IMR-90 (cell line): ENCODE results near the gene MPST. TPM values are rescaled to one million over a fixed set of nuclear protein-coding genes. Genes with fewer than 3 reads are reported as not detected.

Experiments used
- ATAC-seq: fragments of 200-7000 bp; cut with Tn5 transposase; 2 replicates; pipeline ENCODE4 v1.9.1; 2020; ENCODE audit warnings: low read depth, mild to moderate bottlenecking, moderate library complexity
- BruUV-seq: library from RNA; stranded (reverse); fragments of 400-500 nt; replicated peaks from 2 replicates; lab custom pipeline; 2021; lab: Mats Ljungman, UMichigan
- CTCF ChIA-PET: fragments of 300-600 bp; formaldehyde crosslinking; extraction: SDS; loops from one replicate; lab custom pipeline; 2021; ENCODE audit warnings: antibody characterized with exemption; lab: Yijun Ruan, JAX
- POLR2A ChIA-PET: fragments of 300-600 bp; sonication (Branson Sonifier 250); formaldehyde crosslinking; loops from one replicate; lab custom pipeline; 2022; ENCODE audit warnings: antibody characterized with exemption; ENCODE audit not compliant: unreplicated experiment; lab: Charles Lee
- DNase-seq: peaks from one replicate; pipeline ENCODE4 v3.0.0; 2013
- H2AFZ ChIP-seq: replicated peaks from 2 replicates; pipeline ENCODE3; 2013; ENCODE audit warnings: low read length, mild to moderate bottlenecking; ENCODE audit not compliant: poor library complexity
- H2AK5ac ChIP-seq: 2 replicates; pipeline ENCODE4 v1.6.1; 2013; ENCODE audit warnings: low read depth, low read length, inconsistent platforms
- H2AK9ac ChIP-seq: replicated peaks from 2 replicates; pipeline ENCODE3; 2013; ENCODE audit warnings: mild to moderate bottlenecking, low read depth, low read length, moderate library complexity; ENCODE audit not compliant: poor library complexity
- H2BK120ac ChIP-seq: 2 replicates; pipeline ENCODE4 v1.6.1; 2013; ENCODE audit warnings: low read depth, low read length, inconsistent platforms
- H2BK15ac ChIP-seq: 3 replicates; pipeline ENCODE4 v1.6.1; 2013; ENCODE audit warnings: low read depth, low read length, inconsistent platforms
- H2BK20ac ChIP-seq: 2 replicates; pipeline ENCODE4 v1.6.1; 2013; ENCODE audit warnings: low read depth, mild to moderate bottlenecking, inconsistent platforms, low read length, moderate library complexity
- H2BK5ac ChIP-seq: 2 replicates; pipeline ENCODE4 v1.6.1; 2013; ENCODE audit warnings: mild to moderate bottlenecking, low read depth, low read length, inconsistent platforms; ENCODE audit not compliant: poor library complexity, severe bottlenecking
- H3K14ac ChIP-seq: replicated peaks from 2 replicates; pipeline ENCODE4 v1.6.1; 2013; ENCODE audit warnings: low read depth, low read length, inconsistent platforms
- H3K18ac ChIP-seq: 2 replicates; pipeline ENCODE4 v1.6.1; 2013; ENCODE audit warnings: low read depth, low read length, control low read depth
- H3K23ac ChIP-seq: 2 replicates; pipeline ENCODE4 v1.6.1; 2013; ENCODE audit warnings: low read depth, low read length, inconsistent platforms
- H3K27ac ChIP-seq: 2 replicates; pipeline ENCODE4 v1.5.1; 2013; ENCODE audit warnings: mild to moderate bottlenecking, control low read depth, low read length; ENCODE audit not compliant: insufficient read depth
- H3K27me3 ChIP-seq: 2 replicates; pipeline ENCODE4 v1.6.1; 2013; ENCODE audit warnings: low read length; ENCODE audit not compliant: control insufficient read depth, insufficient read depth
- H3K36me3 ChIP-seq: 2 replicates; pipeline ENCODE4 v1.6.1; 2013; ENCODE audit warnings: low read length, mixed read lengths; ENCODE audit not compliant: control insufficient read depth, insufficient read depth
- H3K4ac ChIP-seq: 2 replicates; pipeline ENCODE4 v1.6.1; 2013; ENCODE audit warnings: low read depth, low read length, inconsistent platforms
- H3K4me1 ChIP-seq: 2 replicates; pipeline ENCODE4 v1.6.1; 2013; ENCODE audit warnings: low read length, mixed read lengths; ENCODE audit not compliant: control insufficient read depth, insufficient read depth
- H3K4me2 ChIP-seq: 2 replicates; pipeline ENCODE4 v1.6.1; 2013; ENCODE audit warnings: low read depth, mild to moderate bottlenecking, control low read depth, low read length, moderate library complexity
- H3K4me3 ChIP-seq: 2 replicates; pipeline ENCODE4 v1.5.1; 2013; ENCODE audit warnings: low read depth, mild to moderate bottlenecking, control low read depth, low read length, moderate library complexity; ENCODE audit not compliant: insufficient read depth
- H3K56ac ChIP-seq: 2 replicates; pipeline ENCODE4 v1.6.1; 2013; ENCODE audit warnings: low read length, inconsistent platforms; ENCODE audit not compliant: insufficient read depth; ENCODE audit errors: extremely low read depth
- H3K79me1 ChIP-seq, 2 experiments: 2 replicates each; pipeline ENCODE4 v1.6.1; 2013; ENCODE audit warnings: low read length in 2 of 2, inconsistent platforms in 1 of 2, low read depth in 1 of 2
- H3K9ac ChIP-seq: 2 replicates; pipeline ENCODE4 v1.6.1; 2013; ENCODE audit warnings: low read depth, low read length, control low read depth
- H3K9me1 ChIP-seq: 2 replicates; pipeline ENCODE4 v1.6.1; 2013; ENCODE audit warnings: low read length, inconsistent platforms; ENCODE audit not compliant: insufficient read depth
- H3K9me3 ChIP-seq: 2 replicates; pipeline ENCODE4 v1.6.1; 2013; ENCODE audit warnings: low read length; ENCODE audit not compliant: control insufficient read depth, insufficient read depth
- H4K20me1 ChIP-seq: 2 replicates; pipeline ENCODE4 v1.6.1; 2013; ENCODE audit warnings: low read length, inconsistent platforms; ENCODE audit not compliant: insufficient read depth
- H4K5ac ChIP-seq: 2 replicates; pipeline ENCODE4 v1.6.1; 2013; ENCODE audit warnings: mild to moderate bottlenecking, low read depth, low read length, control low read depth
- H4K8ac ChIP-seq, 2 experiments: 2 replicates each; pipeline ENCODE4 v1.6.1; 2013; ENCODE audit warnings: low read depth in 2 of 2, low read length in 2 of 2, control low read depth in 1 of 2, inconsistent platforms in 1 of 2
- H4K91ac ChIP-seq: 2 replicates; pipeline ENCODE4 v1.6.1; 2013; ENCODE audit warnings: low read depth, low read length, inconsistent platforms; ENCODE audit not compliant: insufficient read depth
- BHLHE40 ChIP-seq: fragments of 150-350 bp; IDR thresholded peaks from 2 replicates; pipeline ENCODE4 v1.6.1; 2016; ENCODE audit warnings: mild to moderate bottlenecking, low read depth, low read length
- CEBPB ChIP-seq: IDR thresholded peaks from 2 replicates; pipeline ENCODE4 v1.6.1; 2012; ENCODE audit warnings: low read depth, low read length, improper control_type of control experiment
- CHD1 ChIP-seq: IDR thresholded peaks from 2 replicates; pipeline ENCODE4 v1.6.1; 2012; ENCODE audit warnings: low read depth, low read length, improper control_type of control experiment
- CTCF ChIP-seq: conservative IDR thresholded peaks from 2 replicates; pipeline ENCODE4 v1.5.1; 2012; ENCODE audit warnings: mild to moderate bottlenecking, low read depth, low read length, improper control_type of control experiment
- ELK1 ChIP-seq: fragments of 150-350 bp; IDR thresholded peaks from 2 replicates; pipeline ENCODE4 v1.6.1; 2016; ENCODE audit warnings: low read depth, mild to moderate bottlenecking, low read length, moderate library complexity, borderline replicate concordance
- FOS ChIP-seq: fragments of 150-350 bp; IDR thresholded peaks from 2 replicates; pipeline ENCODE4 v1.6.1; 2016; ENCODE audit warnings: low read depth, low read length
- MAFK ChIP-seq: IDR thresholded peaks from 2 replicates; pipeline ENCODE4 v1.6.1; 2012; ENCODE audit warnings: low read depth, low read length, improper control_type of control experiment
- MAZ ChIP-seq: IDR thresholded peaks from 2 replicates; pipeline ENCODE4 v1.6.1; 2012; ENCODE audit warnings: low read depth, mild to moderate bottlenecking, low read length, improper control_type of control experiment, moderate library complexity, borderline replicate concordance
- MXI1 ChIP-seq: IDR thresholded peaks from 2 replicates; pipeline ENCODE4 v1.6.1; 2012; ENCODE audit warnings: low read depth, mild to moderate bottlenecking, low read length, moderate library complexity, borderline replicate concordance
- NFE2L2 ChIP-seq: fragments of 150-350 bp; IDR thresholded peaks from 2 replicates; pipeline ENCODE4 v1.6.1; 2016; ENCODE audit warnings: low read depth, mild to moderate bottlenecking, low read length
- POLR2A ChIP-seq: IDR thresholded peaks from 2 replicates; pipeline ENCODE4 v1.6.1; 2012; ENCODE audit warnings: mild to moderate bottlenecking, low read depth, low read length
- RAD21 ChIP-seq: IDR thresholded peaks from 2 replicates; pipeline ENCODE4 v1.6.1; 2012; ENCODE audit warnings: low read length, improper control_type of control experiment
- RCOR1 ChIP-seq: IDR thresholded peaks from 2 replicates; pipeline ENCODE4 v1.6.1; 2012; ENCODE audit warnings: mild to moderate bottlenecking, low read length, improper control_type of control experiment; ENCODE audit not compliant: insufficient replicate concordance
- RFX5 ChIP-seq: IDR thresholded peaks from 2 replicates; pipeline ENCODE4 v1.8.0; 2012; ENCODE audit warnings: low read depth, mild to moderate bottlenecking, low read length, moderate library complexity
- SMC3 ChIP-seq: fragments of 150-350 bp; IDR thresholded peaks from 2 replicates; pipeline ENCODE4 v1.6.1; 2016; ENCODE audit warnings: low read depth, mild to moderate bottlenecking, antibody characterized with exemption, low read length, moderate library complexity
- USF2 ChIP-seq: fragments of 150-350 bp; IDR thresholded peaks from 2 replicates; pipeline ENCODE4 v1.6.1; 2017; ENCODE audit warnings: mild to moderate bottlenecking, antibody characterized with exemption, low read length, low read depth
- WGBS, 2 experiments: methylation state at CpG; one replicate each; pipeline versions ENCODE4 v1.1.5 to v1.1.7; 2013; ENCODE audit warnings: missing lambda C conversion rate in 2 of 2; ENCODE audit not compliant: insufficient read length in 1 of 2; ENCODE audit errors: extremely low coverage in 2 of 2; 5-methylcytosine and 5-hydroxymethylcytosine counted together
- dilution Hi-C: fragments of 300-500 bp; cut with HindIII; formaldehyde crosslinking; loops from one replicate; pipeline ENCODE4 v1.14.3; 2018; ENCODE audit warnings: low sequenced_read_pairs; ENCODE audit not compliant: unreplicated experiment
- in situ Hi-C: fragments of 300-500 bp; cut with MboI; formaldehyde crosslinking; loops from 3 replicates; pipeline ENCODE4 v1.14.3; 2019; ENCODE audit warnings: low sequenced_read_pairs, inconsistent platforms, mixed read lengths
- intact Hi-C: fragments of 100-400 bp; cut with micrococcal nuclease; formaldehyde crosslinking; loops from 2 replicates; pipeline ENCODE4 v1.10.0; 2022
- polyA plus RNA-seq, 3 experiments: library from polyadenylated mRNA; depleted of rRNA; stranded (reverse); fragments of >200 nt; gene quantifications; 2 replicates each; pipeline ENCODE4 v1.2.3, GENCODE V29; 2012; ENCODE audit warnings: low replicate concordance in 1 of 3
- total RNA-seq: library from RNA; depleted of rRNA; stranded (reverse); fragments of >200 nt; gene quantifications from 2 replicates; pipeline ENCODE4 v1.2.3, GENCODE V29; 2012

The MPST gene
- total and polyA plus RNA-seq, 2 of the 4 experiments (the other 2 are of a cell fraction), result 19.2 to 43.0 TPM

- DNase-seq (no peak), ATAC-seq (no peak)
- Histone ChIP-seq H3K36me3 (no peaks in the 10 kb centered on the region), H2BK20ac (no peak overlapping the region), H3K9ac (no peak overlapping the region), H3K9me3 (peaks cover 3% of the 10 kb centered on the region; the same call in 1 of the 2 replicates), H3K79me1 (no peaks in the 10 kb centered on the region), H4K8ac (no peak overlapping the region), H3K4me1 (no peaks in the 10 kb centered on the region), H2BK5ac (no peak overlapping the region), H3K56ac (no peak overlapping the region), H3K27ac (no peak overlapping the region), H2BK15ac (no peak overlapping the region), H4K20me1 (no peaks in the 10 kb centered on the region; the same call in 1 of the 2 replicates), H3K23ac (no peak overlapping the region), H3K9me1 (no peaks in the 10 kb centered on the region), H3K27me3 (peaks cover 31% of the 10 kb centered on the region), H3K18ac (no peak overlapping the region), H3K4me2 (no peak overlapping the region), H4K91ac (no peak overlapping the region), H3K14ac (no peak overlapping the region), H3K4ac (no peak overlapping the region), H2AK5ac (no peak overlapping the region), H2AK9ac (no peak overlapping the region), H2AFZ (no peak overlapping the region), H3K4me3 (no peak overlapping the region), H2BK120ac (no peak overlapping the region), H4K5ac (no peak overlapping the region)
- WGBS, 2 experiments, result 80% methylated on average over 1 of the region's 2 CpGs; no CpG with 5 or more reads in 1 of the 2 experiments
- TF ChIP-seq USF2 (no peak), RAD21 (no peak), BHLHE40 (no peak), SMC3 (no peak), RCOR1 (no peak), RFX5 (no peak), NFE2L2 (no peak), CEBPB (no peak), CHD1 (no peak), MXI1 (no peak), ELK1 (no peak), POLR2A (no peak), FOS (no peak), MAFK (no peak), MAZ (no peak), CTCF (no peak)
- in situ Hi-C loops (no loop called here), intact Hi-C loops (no loop called here), dilution Hi-C loops (no loop called here)
- ChIA-PET CTCF (no interaction called here), POLR2A (no interaction called here)
- BruUV-seq, result no TSS peak
These were observed 21.8 kb upstream of the MPST start for GRCh38 chr22:36997746-36998145.
